Ovary (tissue), 9 donors: ENCODE results near the gene MAML2. TPM values are rescaled to one million over a fixed set of nuclear protein-coding genes. Genes with fewer than 3 reads are reported as not detected.

Source experiments
- DNase-seq, 5 donors: peaks; one replicate each; pipeline ENCODE4 v3.0.0-alpha.2; 2019 to 2020
- H3K27ac ChIP-seq, 2 donors: fragments of 200-600 bp; one replicate each; pipeline versions ENCODE4 v1.5.1 to v1.8.0; 2019 to 2022
- H3K27me3 ChIP-seq: fragments of 200-600 bp; one replicate; pipeline ENCODE4 v1.8.0; 2022
- H3K36me3 ChIP-seq: fragments of 200-600 bp; sonication (generic); one replicate; pipeline ENCODE4 v1.5.1; 2019
- H3K4me1 ChIP-seq: one replicate; pipeline ENCODE4 v1.8.1; 2013; ENCODE audit warnings: mild to moderate bottlenecking, moderate library complexity; ENCODE audit not compliant: insufficient read depth
- H3K4me3 ChIP-seq: fragments of 200-600 bp; sonication (generic); one replicate; pipeline ENCODE4 v1.5.1; 2017
- H3K9me3 ChIP-seq, 2 donors: fragments of 200-600 bp in 1 of 2; sonication (generic) in 1 of 2; one replicate each; pipeline versions ENCODE4 v1.5.1 to v1.8.1; 2013 to 2019; ENCODE audit warnings: mild to moderate bottlenecking in 1 of 2, moderate library complexity in 1 of 2
- EP300 ChIP-seq: sonication (generic); formaldehyde crosslinking; IDR thresholded peaks from one replicate; pipeline ENCODE4 v1.6.1; 2017; ENCODE audit warnings: antibody characterized with exemption
- POLR2A ChIP-seq: fragments of 450-650 bp; IDR thresholded peaks from one replicate; pipeline ENCODE4 v1.6.1; 2017; ENCODE audit warnings: antibody characterized with exemption, mild to moderate bottlenecking, moderate library complexity
- WGBS, 3 donors: extraction: QIAGEN DNeasy Blood & Tissue Kit in 1 of 3; methylation state at CpG; one replicate each; pipeline versions ENCODE4 v1.1.5 to v1.1.7; 2013 to 2017; 5-methylcytosine and 5-hydroxymethylcytosine counted together
- intact Hi-C, 4 donors: fragments of 100-400 bp; cut with DNase I; formaldehyde crosslinking; loops; one replicate each; pipeline versions ENCODE4 v1.11.0 to v1.15.1; 2022 to 2023
- polyA plus RNA-seq, 2 donors: library from polyadenylated mRNA; stranded (reverse); fragments of 200-250 nt in 1 of 2; fragments of 350-450 nt in 1 of 2; fragmentation: Illumina TruSeq in 1 of 2; extraction: RNeasy Lipid Tissue Mini Kit (QIAGEN cat#74804) in 1 of 2; gene quantifications; one replicate each; pipeline ENCODE4 v1.2.3, GENCODE V29; 2013 to 2014
- total RNA-seq, 7 donors: library from RNA; depleted of rRNA in 2 of 7; stranded (reverse); fragments of >200 nt in 2 of 7; fragmentation: NEBNext Ultra II Directional in 3 of 7; extraction: Animal tissue kit (Norgen Biotek cat#: 25700) in 3 of 7; gene quantifications; one replicate each; pipeline versions ENCODE4 v1.1.0 to v1.2.4, GENCODE V29; 2016 to 2023
- TF ChIP-seq, protein P1 (sequence below), 3 donors: fragments of 450-650 bp in 2 of 3; fragments of 200-600 bp in 1 of 3; IDR thresholded peaks; one replicate each; pipeline versions ENCODE4 v1.5.1 to v1.8.0; 2016 to 2022; ENCODE audit warnings: antibody characterized with exemption in 3 of 3, mild to moderate bottlenecking in 1 of 3
- donor health status: DM: no; HTN: no; CAD: no; lungs with moderate emphysema.
- donor health status: DM: no; HTN: no; CAD: no.
- donor health status: Bipolar disorder and iron deficiency.
- donor health status: DM: yes; HTN: yes; CAD: no.
- donor health status: DM: no; HTN: no; CAD: no.
- donor health status: DM: yes; HTN: yes; CAD: no.

The MAML2 gene
- total and polyA plus RNA-seq, 9 donors, result 7.3 to 17.5 (median 14.6) TPM

GRCh38 chr11:96090711-96091110 is 252.3 kb downstream of the MAML2 start:
- no peak overlapping the region for H3K4me3 ChIP-seq
- intact Hi-C loops, result no loop called here
- H3K36me3 ChIP-seq, result no peaks in the 10 kb centered on the region
- TF ChIP-seq EP300, result no peak
- TF ChIP-seq, protein P1, sequence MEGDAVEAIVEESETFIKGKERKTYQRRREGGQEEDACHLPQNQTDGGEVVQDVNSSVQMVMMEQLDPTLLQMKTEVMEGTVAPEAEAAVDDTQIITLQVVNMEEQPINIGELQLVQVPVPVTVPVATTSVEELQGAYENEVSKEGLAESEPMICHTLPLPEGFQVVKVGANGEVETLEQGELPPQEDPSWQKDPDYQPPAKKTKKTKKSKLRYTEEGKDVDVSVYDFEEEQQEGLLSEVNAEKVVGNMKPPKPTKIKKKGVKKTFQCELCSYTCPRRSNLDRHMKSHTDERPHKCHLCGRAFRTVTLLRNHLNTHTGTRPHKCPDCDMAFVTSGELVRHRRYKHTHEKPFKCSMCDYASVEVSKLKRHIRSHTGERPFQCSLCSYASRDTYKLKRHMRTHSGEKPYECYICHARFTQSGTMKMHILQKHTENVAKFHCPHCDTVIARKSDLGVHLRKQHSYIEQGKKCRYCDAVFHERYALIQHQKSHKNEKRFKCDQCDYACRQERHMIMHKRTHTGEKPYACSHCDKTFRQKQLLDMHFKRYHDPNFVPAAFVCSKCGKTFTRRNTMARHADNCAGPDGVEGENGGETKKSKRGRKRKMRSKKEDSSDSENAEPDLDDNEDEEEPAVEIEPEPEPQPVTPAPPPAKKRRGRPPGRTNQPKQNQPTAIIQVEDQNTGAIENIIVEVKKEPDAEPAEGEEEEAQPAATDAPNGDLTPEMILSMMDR (IDR thresholded peaks at IDR 0.05), result no peak
- TF ChIP-seq POLR2A, result no peak
- no peaks in the 10 kb centered on the region for H3K27me3 ChIP-seq
- peaks cover 8% of the 10 kb centered on the region for H3K4me1 ChIP-seq
- no peak for DNase-seq
- H3K27ac ChIP-seq, result no peak overlapping the region
- 22 to 35% (median 31%) methylated on average over 5 of the region's 5 CpGs for WGBS, 3 donors
- no peaks in the 10 kb centered on the region for H3K9me3 ChIP-seq

GRCh38 chr11:96088914-96089313 is 254.1 kb downstream of the MAML2 start:
- H3K4me3 ChIP-seq, result no peak overlapping the region
- DNase-seq, result no peak
- no peaks in the 10 kb centered on the region for H3K36me3 ChIP-seq
- no peaks in the 10 kb centered on the region for H3K9me3 ChIP-seq
- TF ChIP-seq POLR2A (no peak), EP300 (no peak)
- TF ChIP-seq, protein P1 (IDR thresholded peaks at IDR 0.05), result no peak
- H3K27me3 ChIP-seq, result no peaks in the 10 kb centered on the region
- peaks cover 8% of the 10 kb centered on the region for H3K4me1 ChIP-seq
- intact Hi-C loops, result no loop called here
- no peak overlapping the region for H3K27ac ChIP-seq
- 85 to 93% (median 86%) methylated on average over 3 of the region's 3 CpGs for WGBS, 3 donors

GRCh38 chr11:96086111-96086510 is 256.9 kb downstream of the MAML2 start:
- no peaks in the 10 kb centered on the region for H3K36me3 ChIP-seq
- no peak for DNase-seq
- no peaks in the 10 kb centered on the region for H3K9me3 ChIP-seq
- 86 to 93% (median 91%) methylated on average over 1 of the region's 1 CpG for WGBS, 3 donors
- no peaks in the 10 kb centered on the region for H3K27me3 ChIP-seq
- no peak for TF ChIP-seq EP300
- no peak for TF ChIP-seq POLR2A
- TF ChIP-seq, protein P1 (IDR thresholded peaks at IDR 0.05), result no peak
- intact Hi-C loops, result no loop called here
- no peak overlapping the region for H3K27ac ChIP-seq
- H3K4me3 ChIP-seq, result no peak overlapping the region
- no peaks in the 10 kb centered on the region for H3K4me1 ChIP-seq

DNA sequence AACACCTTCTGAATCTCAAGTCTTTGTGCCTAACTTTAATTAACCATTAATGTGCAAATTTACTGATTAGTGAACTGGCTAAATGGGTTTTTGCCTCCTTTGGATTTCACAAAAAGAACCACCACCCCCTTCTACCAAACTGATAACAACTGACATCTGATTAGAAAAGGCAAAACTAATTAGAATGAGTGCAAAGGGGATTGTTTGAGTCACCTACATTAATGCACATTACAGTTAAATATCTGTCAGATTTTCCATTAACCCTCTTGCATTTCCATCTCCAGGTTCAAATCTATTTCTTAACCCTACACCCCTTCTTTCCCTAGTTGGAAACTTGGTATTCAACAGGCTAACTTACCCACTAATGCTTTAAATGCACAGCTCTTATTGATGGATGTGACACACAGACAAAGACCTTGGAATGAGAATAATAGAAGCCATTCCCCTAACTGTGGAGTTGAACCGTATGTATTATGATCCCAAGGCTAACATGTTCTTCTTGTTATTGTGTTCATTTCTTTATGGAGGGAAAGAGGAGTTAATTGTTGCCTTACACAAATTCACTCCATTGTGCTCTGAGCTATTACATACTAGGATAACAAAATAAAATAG is 257.6 kb downstream of the MAML2 start:
- no peak for TF ChIP-seq POLR2A
- TF ChIP-seq EP300, result no peak
- TF ChIP-seq, protein P1 (IDR thresholded peaks at IDR 0.05), result no peak
- Histone ChIP-seq H3K36me3 (no peaks in the 10 kb centered on the region), H3K27me3 (no peaks in the 10 kb centered on the region), H3K27ac (no peak overlapping the region), H3K4me1 (no peaks in the 10 kb centered on the region), H3K4me3 (no peak overlapping the region), H3K9me3 (no peaks in the 10 kb centered on the region)
- WGBS, 3 donors, result 83 to 88% (median 84%) methylated on average over 1 of the region's 1 CpG
- DNase-seq, result no peak
- intact Hi-C loops, result no loop called here
